Measurements from ENCODE around the gene NPAT. TPM values are rescaled to one million over a fixed set of nuclear protein-coding genes. Genes with fewer than 3 reads are reported as not detected.
A peak's percentile ranks its signal among the peaks of the same experiment; 100 is the strongest.

NPAT gene
- total and polyA plus RNA-seq, 10 of the 15 experiments (the other 5 are each of a cell fraction or from before 2014, with no cell fraction given) = 7.5 to 32.8 (median 20.1) TPM

GRCh38 chr11:108241330-108242037, 19.0 kb upstream of the NPAT start:
- no peak for FAIRE-seq
- H3K27me3 ChIP-seq (replicated peaks in 1 of 2; ENCODE audit: control insufficient read depth in 2 of 2, insufficient read depth in 2 of 2, low read length in 1 of 2) = no peaks in the 10 kb centered on the region
- no peak overlapping the region for H3K4me3 ChIP-seq

More at GRCh38 chr11:108241330-108242037, 19.0 kb upstream of the NPAT start:
- in situ Hi-C loops (cut with MboI) (no loop called here), intact Hi-C loops (cut with micrococcal nuclease; ENCODE audit: unreplicated experiment) (no loop called here)
- POLR2A ChIA-PET = interaction anchor here (0.8 to 0.9 kb wide), 3 partner anchors 9 to 20 kb away, joined by 3 to 4 read pairs (median 4); partner anchors contain the start of gene NPAT
- BruUV-seq (replicated peaks) = no TSS peak
- H2AFZ ChIP-seq (ENCODE audit: control insufficient read depth, low read depth, low read length) = no peak overlapping the region
- no peaks in the 10 kb centered on the region for H3K79me2 ChIP-seq (ENCODE audit: control insufficient read depth, insufficient read depth, low read length)
- TF ChIP-seq CBX5 (IDR thresholded peaks at IDR 0.05; ENCODE audit: low read depth) (no peak), ELK1 (IDR thresholded peaks at IDR 0.05; ENCODE audit: low read depth, low read length) (no peak), JUNB (IDR thresholded peaks at IDR 0.05) (peak; percentile 54), PAX5 (IDR thresholded peaks at IDR 0.05; ENCODE audit: borderline replicate concordance, low read depth, low read length) (no peak), ATF7 (IDR thresholded peaks at IDR 0.05; ENCODE audit: low read depth) (peak; percentile 50; the same call in 1 of the 2 replicates), BHLHE40 (IDR thresholded peaks at IDR 0.05; ENCODE audit: borderline replicate concordance in 1 of 2, low read depth in 2 of 2, low read length in 1 of 2) (no peak), KAT2A (conservative IDR thresholded peaks at IDR 0.05; ENCODE audit: control insufficient read depth, low read depth, low read length) (no peak), RUNX3 (IDR thresholded peaks at IDR 0.05; ENCODE audit: low read length) (peak; percentile 46; the same call in 1 of the 2 replicates), CREB1 (IDR thresholded peaks at IDR 0.05; ENCODE audit: low read depth) (peak; percentile 17; the same call in 1 of the 2 replicates), SIX5 (IDR thresholded peaks at IDR 0.05; ENCODE audit: low read depth, low read length, severe bottlenecking) (no peak), RB1 (IDR thresholded peaks at IDR 0.05; ENCODE audit: borderline replicate concordance) (no peak), NFIC (IDR thresholded peaks at IDR 0.05; ENCODE audit: low read depth, low read length) (peak; percentile 61; the same call in 1 of the 2 replicates), CTCF (IDR thresholded peaks at IDR 0.05 in 2 of 3, conservative IDR thresholded peaks at IDR 0.05 in 1 of 3; ENCODE audit: control insufficient read depth in 2 of 3, extremely low read depth in 1 of 3, insufficient read depth in 1 of 3, low read depth in 3 of 3, low read length in 3 of 3) (no peak), SP1 (IDR thresholded peaks at IDR 0.05; ENCODE audit: low read depth, low read length) (no peak), NR2C2 (IDR thresholded peaks at IDR 0.05; ENCODE audit: borderline replicate concordance, control insufficient read depth, insufficient read length, low read depth) (no peak), EED (IDR thresholded peaks at IDR 0.05; ENCODE audit: low read depth) (no peak)
- WGBS (ENCODE audit: insufficient coverage, insufficient replicate concordance, low lambda C conversion rate, missing lambda C conversion rate) = 64% methylated on average over 4 of the region's 4 CpGs
- DNase-seq (ENCODE audit: low read depth, low spot score) = no peak
- SMC1A ChIA-PET (ENCODE audit: uncharacterized antibody, unreplicated experiment) = interaction anchor here (0.9 to 1.6 kb wide), 4 partner anchors 10 to 68 kb away, joined by 4 to 6 read pairs (median 4); no protein-coding TSS in a partner anchor
- no peaks in the 10 kb centered on the region for H3K9me3 ChIP-seq (replicated peaks; ENCODE audit: control insufficient read depth, insufficient read depth, low read length)
- peaks cover 0 to 11% of the 10 kb centered on the region in 2 experiments; a peak in 1 of 4 replicates for H3K36me3 ChIP-seq (ENCODE audit: control insufficient read depth in 2 of 2, insufficient read depth in 2 of 2, low read length in 1 of 2)
- peaks cover 10% of the 10 kb centered on the region for H3K4me1 ChIP-seq (ENCODE audit: control insufficient read depth, insufficient read depth, low read length)
- H4K20me1 ChIP-seq (ENCODE audit: control insufficient read depth, insufficient read depth) = no peaks in the 10 kb centered on the region
- peak; percentile 9 for ATAC-seq
- RAD21 ChIA-PET (ENCODE audit: unreplicated experiment) = interaction anchor here (0.6 to 1.5 kb wide), 5 partner anchors 13 to 406 kb away, joined by 3 to 4 read pairs (median 3); no protein-coding TSS in a partner anchor
- CTCF ChIA-PET = interaction anchor here (0.6 to 1.4 kb wide), 4 partner anchors 18 to 123 kb away, joined by 3 to 5 read pairs (median 3); no protein-coding TSS in a partner anchor
- no peak overlapping the region for H3K4me2 ChIP-seq (ENCODE audit: control insufficient read depth, insufficient read depth)
- no peak overlapping the region for H3K9ac ChIP-seq (ENCODE audit: control insufficient read depth, insufficient read depth, low read length)
- no peak overlapping the region for H3K27ac ChIP-seq (ENCODE audit: control insufficient read depth, insufficient read depth)
